UCSD-AML1 (cell line): ENCODE data around the gene HOXD12.

ENCODE experiments used
- DNase-seq: peaks from one replicate; lab custom pipeline; 2025; ENCODE audit not compliant: unreplicated experiment; lab: John Stamatoyannopoulos, UW

The HOXD12 gene

DNA sequence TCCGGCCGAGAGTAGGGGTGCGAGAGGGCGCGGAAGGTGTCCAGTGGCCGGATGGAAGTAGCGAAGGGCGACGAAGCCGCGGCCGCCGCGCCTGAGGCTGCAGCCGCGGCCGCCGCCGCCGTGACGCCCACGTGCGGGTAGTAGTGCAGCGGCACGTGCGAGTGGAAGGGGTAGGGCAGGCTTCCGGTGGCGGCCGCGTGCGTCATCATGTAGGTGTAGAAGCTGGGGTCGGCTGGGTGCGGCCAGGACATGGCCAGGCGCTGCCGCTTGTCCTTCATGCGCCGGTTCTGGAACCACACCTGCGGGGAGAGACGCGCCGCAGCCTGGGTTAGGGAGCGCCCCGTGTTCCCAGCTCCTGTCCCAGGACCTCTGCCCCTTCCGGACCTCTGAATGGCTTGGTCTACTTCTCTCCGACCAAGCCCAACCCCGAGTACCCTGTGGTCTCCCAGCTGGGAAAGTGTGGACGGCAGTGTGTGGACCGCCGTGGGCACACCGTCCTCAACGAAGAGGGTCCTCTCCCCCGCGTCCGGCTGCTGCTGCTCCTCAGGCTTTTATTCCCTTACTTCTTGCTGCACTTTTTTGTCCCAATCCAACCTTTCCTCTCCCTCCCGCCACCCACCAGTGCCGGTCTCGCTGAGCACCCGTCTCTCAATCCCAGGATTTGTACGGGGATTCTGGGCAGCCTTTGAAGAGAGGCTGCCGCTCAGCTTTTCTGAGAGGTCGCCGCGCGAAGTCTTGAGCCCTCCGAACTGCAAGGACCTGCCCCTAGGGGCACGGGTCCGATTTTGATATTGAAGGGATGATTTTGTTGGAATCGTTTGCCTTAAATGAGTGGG is 18.8 kb upstream of the HOXD12 start:
- DNase-seq: no peak

DNA sequence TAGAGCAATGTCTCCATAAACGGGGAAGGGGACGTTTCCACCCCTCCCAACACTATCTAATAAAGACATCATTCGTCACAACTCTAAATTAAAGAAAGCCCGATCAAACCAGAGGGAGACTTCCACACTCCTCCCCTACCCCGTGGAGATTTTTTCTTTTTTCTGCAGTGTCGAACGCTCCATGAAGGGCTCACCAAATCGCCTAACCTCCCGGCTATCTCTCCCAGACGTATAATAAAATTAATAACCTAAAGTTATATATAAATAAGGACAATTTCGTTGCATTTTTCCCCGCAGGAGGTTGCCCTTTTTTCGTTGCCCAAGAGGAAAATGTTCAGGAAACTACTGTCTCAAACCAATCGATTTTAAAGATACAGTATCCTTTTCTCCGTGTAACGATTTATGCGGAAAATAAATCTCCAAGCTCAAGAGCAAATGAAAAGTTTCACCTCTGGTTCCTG is 18.2 kb upstream of the HOXD12 start:
- DNase-seq: no peak

DNA sequence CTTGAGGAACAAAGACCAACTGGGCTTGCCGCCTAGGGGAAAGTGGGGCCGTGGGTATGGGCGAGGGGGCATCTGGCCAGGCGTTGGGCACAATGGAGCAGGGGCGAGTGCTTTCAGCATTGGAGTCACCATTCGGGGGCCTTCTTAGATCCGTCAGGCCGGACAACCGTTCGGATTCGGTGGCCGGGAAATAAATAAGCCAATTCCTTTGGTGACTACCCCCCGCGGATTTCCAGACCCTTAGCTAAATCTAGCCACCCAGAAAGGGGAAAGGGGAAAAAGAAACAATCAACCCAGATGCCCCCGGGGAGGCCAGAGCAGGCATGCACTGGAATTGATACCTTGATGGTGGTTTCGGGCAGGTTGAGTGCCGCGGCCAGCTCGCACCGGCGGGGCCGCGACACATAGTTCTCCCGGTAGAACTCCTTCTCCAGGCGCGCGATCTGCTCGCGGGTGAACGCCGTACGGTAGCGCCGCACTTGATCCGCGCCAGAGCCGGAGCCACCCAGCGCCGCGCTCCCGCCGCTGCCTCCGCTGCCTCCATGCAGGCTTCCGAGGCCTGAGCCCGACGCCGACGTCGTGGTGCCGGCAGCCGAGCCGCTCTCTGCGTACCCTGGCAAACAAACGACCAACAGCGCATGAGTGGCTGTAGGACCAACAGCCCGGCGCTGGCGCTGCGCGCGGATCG is 17.6 kb upstream of the HOXD12 start:
- DNase-seq: no peak

DNA sequence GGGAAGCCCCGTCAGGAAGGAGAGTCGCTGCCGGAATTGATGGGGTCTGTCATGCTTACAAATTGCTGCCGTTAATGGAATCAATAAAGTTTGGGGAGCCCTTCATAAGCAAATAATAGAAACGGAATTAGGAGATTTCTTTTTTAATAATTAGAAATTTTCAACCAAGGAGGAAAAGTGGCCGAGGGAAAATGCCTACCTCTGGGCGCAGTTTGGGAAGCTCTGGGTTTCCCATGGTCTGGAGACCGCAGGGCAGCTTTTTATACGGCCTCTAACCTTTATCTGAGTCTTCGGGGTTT is 17.1 kb upstream of the HOXD12 start:
- DNase-seq: no peak

DNA sequence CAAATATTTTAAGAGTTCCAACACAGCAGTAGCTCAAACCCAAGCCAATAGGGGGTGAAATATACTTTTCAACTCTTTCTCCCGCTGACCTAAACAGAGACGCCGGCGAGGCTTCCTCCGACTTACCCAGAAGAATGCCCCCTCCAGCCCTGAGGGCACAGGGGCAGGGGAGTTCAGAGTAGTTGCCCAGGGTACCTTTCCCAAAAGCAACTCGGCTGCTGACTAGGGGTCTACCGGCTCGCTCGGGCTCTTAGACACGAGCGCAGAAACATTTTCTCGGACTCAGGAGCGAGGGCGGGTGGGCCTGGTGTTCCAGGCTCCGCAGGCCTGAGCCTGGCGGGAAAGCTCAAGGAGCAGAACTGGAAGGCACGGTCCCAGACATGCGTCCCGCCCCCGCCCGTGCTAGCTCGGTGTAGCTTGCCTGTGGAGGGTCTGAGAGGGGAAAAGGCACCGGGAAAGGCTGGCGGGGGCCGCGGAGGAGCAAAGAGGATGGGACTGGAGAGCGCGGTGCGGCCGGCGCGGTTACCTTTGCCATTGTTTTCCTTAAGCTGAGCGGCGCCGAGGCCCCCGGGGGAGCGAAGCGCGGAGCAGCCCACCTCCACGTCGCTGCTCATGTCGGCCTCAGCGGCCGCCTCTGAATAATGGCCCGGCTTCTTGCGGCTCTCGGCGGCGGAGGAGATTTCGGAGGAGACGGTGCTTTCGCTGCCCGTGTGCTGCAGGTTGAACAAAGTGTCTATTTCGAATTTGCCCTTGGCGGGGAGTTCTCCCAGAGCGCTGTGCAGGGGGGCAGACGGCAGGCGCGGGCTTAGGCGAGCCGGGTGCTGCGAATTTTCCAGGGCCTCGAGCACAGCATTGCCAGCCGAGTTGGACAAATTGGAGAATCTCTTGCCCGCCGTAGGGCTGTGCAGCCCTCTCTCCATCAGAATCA is 16.5 kb upstream of the HOXD12 start:
- DNase-seq: no peak

DNA sequence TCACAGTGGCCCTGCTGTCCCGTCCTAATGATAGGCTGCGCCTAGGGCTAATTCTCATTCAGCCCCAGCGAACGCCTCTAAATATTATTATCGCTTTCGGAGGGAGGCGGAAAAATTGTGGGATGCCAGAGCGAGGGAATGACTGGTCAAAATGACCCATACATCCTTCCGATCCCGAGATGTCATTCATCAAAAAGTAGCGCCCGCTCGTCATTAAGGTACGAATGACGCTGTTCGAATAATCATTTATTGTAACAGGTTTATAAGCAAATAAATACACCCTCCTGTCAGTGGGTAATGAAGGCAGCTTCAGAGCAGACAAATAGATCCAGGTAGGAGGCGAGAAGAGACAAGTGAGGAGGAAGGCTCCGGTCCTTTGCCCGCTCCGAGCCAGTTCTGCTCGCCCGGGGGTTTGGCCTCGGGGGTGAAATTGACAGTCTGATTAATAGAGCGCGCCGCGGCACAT is 15.8 kb upstream of the HOXD12 start, which contains the start of gene EVX2:
Gene EVX2 (minus strand): TSS at position 167 of the 466 bp plus-strand sequence. CDS start 186 bp downstream, outside the sequence.
- DNase-seq: no peak

DNA sequence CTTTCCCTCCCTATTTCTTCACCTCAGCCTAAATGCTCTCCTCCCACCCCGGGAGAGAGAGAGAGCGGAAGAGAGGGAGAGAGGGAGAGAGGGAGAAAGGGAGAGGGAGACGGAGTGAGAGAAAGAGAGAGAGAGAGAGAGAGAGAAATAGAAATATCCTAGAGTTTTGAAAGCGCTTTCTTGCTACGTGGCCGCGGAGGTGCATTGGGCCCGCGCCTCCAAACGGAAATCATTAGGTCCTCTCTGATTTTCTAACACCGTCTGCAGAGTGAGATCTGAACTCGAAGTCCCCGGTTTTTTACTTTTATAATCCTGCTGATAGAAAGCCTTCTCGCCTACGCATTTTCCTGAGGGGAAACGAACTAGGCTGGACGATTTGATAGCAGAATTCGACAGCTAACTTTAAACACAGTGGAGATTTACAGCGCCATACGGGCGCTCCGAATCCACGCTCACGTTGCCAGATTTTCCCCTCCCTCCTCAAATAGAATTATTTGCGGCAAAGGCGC is 14.9 kb upstream of the HOXD12 start:
- DNase-seq: no peak

DNA sequence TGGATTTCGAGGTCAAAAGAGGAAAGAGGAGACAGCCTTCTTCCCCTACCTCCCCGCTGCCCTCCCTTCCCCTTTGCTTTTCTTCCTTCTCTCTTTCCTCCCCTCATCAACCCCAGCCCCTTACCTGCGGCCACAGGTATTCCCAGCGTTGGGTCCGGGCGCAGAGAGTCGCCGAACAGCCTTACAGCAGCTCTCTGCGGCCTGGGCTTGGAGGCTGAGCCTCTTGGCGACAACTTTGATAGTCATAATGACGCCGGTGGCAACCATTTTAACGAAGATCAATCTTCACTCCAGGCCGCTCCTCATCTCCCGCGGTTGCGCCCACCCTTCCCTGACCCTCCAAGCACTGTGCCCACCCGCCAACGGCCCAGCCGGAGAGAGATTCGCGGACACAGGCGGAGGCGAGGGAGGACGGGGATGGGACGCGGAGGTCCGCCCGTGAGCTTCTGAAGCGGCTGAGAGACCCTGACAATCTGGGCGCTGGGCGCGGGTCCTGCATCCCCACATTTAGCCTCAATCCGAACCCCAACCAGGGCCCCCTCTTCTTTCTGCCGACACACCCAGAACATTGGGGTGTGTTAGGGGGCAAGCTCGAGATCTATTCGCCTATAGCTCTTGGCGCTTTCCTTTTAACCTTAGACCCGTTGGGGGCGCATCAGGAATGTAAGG is 14.3 kb upstream of the HOXD12 start:
- DNase-seq: no peak

DNA sequence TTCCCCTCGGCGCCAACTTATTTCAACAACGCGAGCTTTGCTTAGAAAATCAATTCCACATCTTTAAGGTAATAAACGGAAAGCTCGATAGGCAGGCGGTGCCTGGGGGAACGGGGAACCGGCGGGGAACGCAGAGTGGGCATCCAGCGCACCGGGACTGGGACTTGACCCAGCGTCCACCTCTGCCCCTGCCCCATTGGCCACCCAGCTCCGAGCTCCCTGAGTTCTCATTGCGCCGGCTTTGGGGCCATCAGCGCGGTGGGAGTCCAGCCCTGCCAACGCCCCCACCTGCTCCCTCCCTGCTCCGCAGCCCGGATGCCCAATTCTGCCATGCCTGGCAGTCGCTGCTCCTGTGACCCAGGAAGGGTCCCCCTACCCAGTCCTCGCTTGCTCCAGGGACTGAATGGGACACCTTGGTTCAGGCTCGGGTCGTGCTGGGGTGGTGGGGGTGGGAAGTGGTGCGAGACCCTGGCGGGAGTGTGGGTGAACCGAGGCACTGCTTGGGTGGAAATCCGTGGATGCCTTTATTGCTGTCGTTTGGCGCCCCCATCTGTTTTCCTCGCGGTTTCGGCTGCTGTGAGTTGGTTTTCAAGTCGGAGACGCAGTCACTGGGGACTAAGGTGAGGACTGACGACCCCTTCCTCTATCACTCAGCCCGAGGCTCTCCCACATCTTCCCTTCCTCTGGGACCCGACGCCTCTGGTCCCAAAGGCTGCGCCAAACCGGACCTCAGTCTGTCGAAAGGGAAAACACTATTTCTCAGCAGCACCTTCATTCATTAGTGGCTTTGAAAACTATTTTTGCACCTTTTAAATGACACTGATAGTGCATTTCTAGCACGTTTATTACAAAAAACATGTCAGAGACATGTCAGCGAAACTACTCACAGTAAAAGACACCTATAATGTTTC is 13.5 kb upstream of the HOXD12 start:
- DNase-seq: peak; percentile 28

DNA sequence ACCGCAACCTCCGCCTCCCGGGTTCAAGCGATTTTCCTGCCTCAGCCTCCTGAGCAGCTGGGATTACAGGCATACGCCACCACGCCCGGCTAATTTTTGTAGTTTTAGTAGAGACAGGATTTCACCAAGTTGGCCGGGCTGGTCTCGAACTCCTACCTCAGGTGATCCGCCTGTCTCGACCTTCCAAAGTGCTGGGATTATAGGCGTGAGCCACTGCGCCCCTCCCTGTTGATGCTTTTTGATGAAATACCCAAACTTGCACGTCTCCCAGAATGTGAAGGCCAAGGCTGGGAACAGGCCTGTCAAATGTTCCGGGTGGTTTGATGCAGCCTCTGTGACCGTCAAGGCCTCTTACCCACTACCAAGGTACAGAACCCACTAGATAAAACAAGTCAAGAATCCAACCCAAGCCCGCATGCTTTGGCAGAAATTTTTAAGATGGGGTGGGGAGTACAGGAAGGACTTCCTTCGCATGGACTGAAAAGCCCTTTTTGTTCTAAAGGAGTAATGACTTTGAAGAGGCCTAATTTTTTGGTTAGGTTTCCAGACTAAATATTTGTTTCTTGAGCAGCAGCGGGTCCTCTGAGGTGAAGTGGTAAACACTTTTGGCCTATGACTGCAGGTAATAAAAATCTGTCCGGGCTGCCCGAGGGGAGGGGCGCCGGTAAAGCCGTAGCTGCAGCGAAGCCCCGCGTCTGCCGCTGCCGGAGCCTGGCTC is 12.1 kb upstream of the HOXD12 start:
- DNase-seq: no peak

DNA sequence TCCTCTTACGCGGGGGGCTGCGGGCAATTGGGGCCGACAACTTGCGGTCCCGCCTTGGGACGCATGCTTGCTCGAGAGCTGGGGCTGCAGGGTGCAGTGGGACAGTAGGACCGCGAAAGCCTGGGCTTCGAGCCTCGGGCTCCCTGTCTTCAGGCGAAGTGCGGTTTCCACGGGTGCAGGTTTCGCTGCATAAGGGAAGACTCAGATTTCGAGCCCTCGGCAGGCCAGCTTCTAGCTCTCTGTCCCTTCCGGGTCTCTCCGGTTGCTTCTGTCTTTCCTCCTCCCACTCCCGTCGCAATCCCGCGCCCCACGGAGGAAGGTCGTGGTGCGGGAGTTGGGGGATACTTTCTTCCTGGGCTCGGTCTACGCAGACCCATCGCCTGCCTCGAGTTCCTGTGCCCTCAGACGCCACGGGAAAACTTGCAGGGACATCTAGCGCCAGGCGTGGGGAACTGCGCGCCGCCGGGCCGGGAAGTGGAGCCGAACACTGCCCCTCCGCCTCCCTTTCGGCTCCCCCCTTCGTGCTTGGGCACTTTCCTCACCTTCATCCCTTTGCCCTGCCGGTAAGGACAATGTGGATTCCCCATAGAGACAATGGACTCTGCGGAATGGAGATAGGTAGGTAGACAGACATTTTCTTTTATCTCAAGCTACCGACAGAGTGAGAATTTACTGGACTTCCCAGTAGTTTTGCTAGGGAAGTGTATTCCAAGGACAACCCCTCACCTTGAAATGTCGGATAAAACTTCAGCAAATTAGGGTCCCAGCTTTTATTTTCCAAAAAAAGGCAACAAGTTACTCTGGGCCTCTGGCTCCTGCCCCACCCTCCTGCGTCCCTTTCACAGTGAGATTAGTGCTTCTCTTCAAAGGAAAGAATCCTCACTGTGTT is 11.3 kb upstream of the HOXD12 start:
- peak; percentile 59 for DNase-seq

DNA sequence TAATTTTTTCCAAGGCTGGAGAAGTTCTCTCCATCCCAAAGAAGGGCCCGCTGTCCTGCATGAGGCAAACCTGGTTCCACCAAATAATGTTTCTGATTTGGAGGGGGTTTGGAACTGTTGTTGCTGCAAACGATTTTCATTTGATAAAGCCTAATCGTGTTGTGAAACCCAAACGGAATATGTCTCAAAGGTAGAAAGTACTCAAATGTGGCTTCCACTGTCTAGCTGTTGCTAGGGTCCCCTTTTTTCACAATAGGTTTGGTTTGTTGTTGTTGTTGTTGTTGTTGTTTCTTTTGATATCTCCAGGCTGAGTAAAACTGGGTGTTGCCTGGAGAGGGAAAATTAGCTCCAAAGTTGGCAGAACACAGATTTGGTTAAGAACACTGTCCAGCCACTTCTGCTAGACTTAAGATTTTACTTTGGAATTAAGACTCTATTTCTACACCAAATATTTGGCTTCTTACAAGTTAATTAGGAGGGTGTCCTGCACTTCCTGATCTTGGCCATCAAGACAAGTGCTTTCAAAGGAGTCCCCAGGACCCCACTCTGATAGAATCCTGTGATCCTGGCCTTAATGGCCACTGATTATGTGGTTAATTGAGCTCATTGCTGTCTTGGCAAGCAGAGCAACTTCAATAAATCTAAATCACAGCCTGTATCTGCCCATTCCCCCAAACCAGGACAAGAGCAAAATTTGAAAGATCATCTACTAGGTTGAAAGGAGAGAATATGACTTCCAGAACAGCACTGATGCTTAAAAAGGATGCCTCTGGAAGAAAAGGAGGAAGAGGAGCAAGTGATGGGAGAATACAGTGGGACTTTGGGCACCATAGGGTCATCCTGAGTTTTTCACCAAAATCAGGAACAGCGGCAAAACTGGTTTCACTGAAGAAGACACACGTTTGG is 10.4 kb upstream of the HOXD12 start:
- no peak for DNase-seq

DNA sequence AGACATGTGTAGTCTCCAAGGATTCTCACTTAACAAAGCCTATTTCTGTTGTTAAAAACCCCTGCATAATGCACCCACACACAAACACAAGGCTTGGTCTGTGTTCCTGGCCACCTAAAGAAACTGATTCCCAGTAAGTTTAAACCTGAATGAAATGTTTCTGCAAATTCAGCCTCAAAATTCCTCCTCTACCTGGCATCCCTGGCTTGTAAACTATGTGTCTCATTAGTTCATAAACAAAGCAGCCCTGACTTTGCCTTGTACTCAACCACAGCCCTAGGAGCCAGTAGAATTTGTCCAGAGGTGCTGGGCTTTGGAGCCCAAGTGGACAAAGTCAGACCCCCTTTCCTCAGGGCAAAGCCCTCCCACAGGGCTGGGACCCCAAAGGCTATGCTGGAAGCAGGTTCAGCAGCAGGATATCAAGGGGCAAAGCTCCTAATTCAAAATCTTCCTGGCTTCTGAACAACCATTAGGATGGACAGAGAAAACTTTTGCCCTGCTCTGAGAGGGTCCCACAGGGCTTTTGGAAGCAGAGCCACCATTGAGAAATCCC is 9.7 kb upstream of the HOXD12 start:
- DNase-seq: no peak

DNA sequence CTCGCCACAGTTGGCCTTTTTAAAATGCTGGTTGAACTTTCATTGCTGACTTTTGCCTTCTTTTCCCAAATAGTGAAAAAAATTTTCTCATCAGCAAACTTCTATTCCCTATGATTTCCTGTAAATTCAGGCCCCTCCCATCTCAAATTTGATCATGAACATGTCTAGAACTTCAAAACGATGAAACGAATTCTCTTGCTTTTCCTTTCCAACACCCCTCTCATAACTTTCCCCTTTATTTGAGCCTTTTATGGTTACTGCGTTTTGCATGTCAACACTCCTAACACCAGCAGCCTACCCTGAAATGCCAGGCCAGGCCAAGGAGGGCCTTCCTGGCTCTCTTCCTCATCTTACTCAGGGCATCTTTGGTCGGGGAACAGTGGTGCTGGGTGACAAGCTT is 8.7 kb upstream of the HOXD12 start:
- no peak for DNase-seq

DNA sequence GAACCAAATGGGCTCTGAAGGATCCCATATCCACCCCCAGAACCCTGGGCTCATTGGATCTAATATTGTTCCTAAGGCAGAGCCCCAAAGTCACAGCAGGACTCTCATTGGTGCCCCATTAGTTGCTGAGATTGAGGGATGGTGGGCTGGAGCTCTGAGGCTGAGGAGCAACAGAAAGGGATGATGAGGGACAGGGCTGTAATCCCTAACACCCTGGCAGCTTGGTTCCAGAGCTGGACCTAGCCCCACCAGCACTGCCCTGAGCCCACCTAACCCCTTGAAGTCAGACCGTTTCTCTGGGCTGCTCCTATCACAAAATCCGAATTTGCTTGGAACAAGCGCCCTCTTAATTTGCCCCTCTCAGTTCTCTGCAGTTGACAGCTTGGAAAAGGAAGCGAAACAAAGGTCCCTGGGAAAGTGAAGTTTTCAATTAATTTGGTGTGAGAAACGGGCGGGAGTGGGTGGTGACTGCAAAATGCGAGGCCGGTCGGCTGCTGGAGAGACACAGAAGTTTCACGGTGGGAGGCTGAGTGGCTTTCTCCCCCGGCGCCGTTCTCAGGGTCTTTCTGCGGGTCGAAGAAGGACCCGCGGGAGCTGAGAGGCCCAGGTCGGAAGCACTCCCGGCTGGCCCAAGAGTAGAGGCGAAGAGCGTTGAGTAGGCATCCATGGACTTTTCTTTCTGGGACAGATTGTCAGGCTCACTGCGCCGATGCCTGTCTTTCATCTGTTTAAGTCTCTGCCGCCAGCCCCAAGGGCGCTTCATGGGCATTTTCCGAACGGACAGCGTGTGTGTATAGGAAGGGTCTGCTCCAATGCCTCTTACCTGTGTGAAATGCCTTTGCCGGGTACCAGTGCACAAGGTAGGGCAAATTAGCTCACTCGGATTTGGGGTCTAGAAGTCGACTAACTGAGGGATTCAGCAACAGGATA is 8.0 kb upstream of the HOXD12 start:
- DNase-seq: no peak
